PC-3 (cell line): ENCODE results near the gene ARFGAP1. TPM values are rescaled to one million over a fixed set of nuclear protein-coding genes. Genes with fewer than 3 reads are reported as not detected.

ENCODE experiments used
- ATAC-seq: fragments of 200-7000 bp; cut with Tn5 transposase; 2 replicates; pipeline ENCODE4 v1.9.1; 2020; ENCODE audit warnings: mild to moderate bottlenecking, moderate library complexity
- BruUV-seq: library from RNA; stranded (reverse); fragments of 400-500 nt; replicated peaks from 2 replicates; lab custom pipeline; 2021; lab: Mats Ljungman, UMichigan
- CTCF ChIA-PET: fragments of 300-600 bp; sonication (Branson Sonifier 250); formaldehyde crosslinking; loops from one replicate; lab custom pipeline; 2022; ENCODE audit warnings: antibody characterized with exemption; lab: Charles Lee
- POLR2A ChIA-PET: fragments of 300-600 bp; sonication (Branson Sonifier 250); formaldehyde crosslinking; loops from one replicate; lab custom pipeline; 2022; ENCODE audit warnings: antibody characterized with exemption; ENCODE audit not compliant: unreplicated experiment; lab: Charles Lee
- DNase-seq: peaks from one replicate; pipeline ENCODE4 v3.0.0-alpha.2; 2015
- H2AFZ ChIP-seq: fragments of 300-600 bp; sonication (generic); 2 replicates; pipeline ENCODE4 v1.6.0; 2016; ENCODE audit warnings: antibody characterized with exemption, low read length
- H3F3A ChIP-seq: fragments of 300-600 bp; sonication (generic); one replicate; pipeline ENCODE4 v1.6.0; 2017; ENCODE audit warnings: antibody characterized with exemption, low read length, control low read depth, mild to moderate bottlenecking; ENCODE audit not compliant: unreplicated experiment
- H3K27ac ChIP-seq: fragments of 300-600 bp; sonication (generic); 2 replicates; pipeline ENCODE4 v1.5.1; 2016; ENCODE audit warnings: mild to moderate bottlenecking, low read length
- H3K27me3 ChIP-seq: fragments of 300-600 bp; sonication (generic); 2 replicates; pipeline ENCODE4 v1.6.1; 2016; ENCODE audit warnings: low read length, mixed read lengths
- H3K36me3 ChIP-seq: fragments of 300-600 bp; sonication (generic); 2 replicates; pipeline ENCODE4 v1.6.1; 2016; ENCODE audit warnings: low read depth, mixed run types, low read length, mixed read lengths
- H3K4me1 ChIP-seq: fragments of 300-600 bp; sonication (generic); 2 replicates; pipeline ENCODE4 v1.5.1; 2016; ENCODE audit warnings: low read length; ENCODE audit not compliant: insufficient read depth
- H3K4me2 ChIP-seq: fragments of 300-600 bp; sonication (generic); 2 replicates; pipeline ENCODE4 v1.6.0; 2016; ENCODE audit warnings: low read length
- H3K4me3 ChIP-seq: fragments of 300-600 bp; sonication (generic); 2 replicates; pipeline ENCODE4 v1.5.1; 2016; ENCODE audit warnings: mild to moderate bottlenecking, low read length, mixed read lengths
- H3K79me2 ChIP-seq: fragments of 300-600 bp; sonication (generic); 2 replicates; pipeline ENCODE4 v1.6.1; 2017; ENCODE audit warnings: low read length, mixed read lengths
- H3K9ac ChIP-seq: fragments of 300-600 bp; sonication (generic); 2 replicates; pipeline ENCODE4 v1.6.0; 2016; ENCODE audit warnings: mild to moderate bottlenecking, low read length
- H3K9me2 ChIP-seq: fragments of 300-600 bp; sonication (generic); replicated peaks from 2 replicates; pipeline ENCODE4 v1.6.1; 2016; ENCODE audit warnings: mixed run types, low read length, mixed read lengths
- H3K9me3 ChIP-seq: fragments of 300-600 bp; sonication (generic); 2 replicates; pipeline ENCODE4 v1.6.1; 2016; ENCODE audit warnings: low read length, mixed read lengths
- H4K20me1 ChIP-seq: fragments of 300-600 bp; sonication (generic); 2 replicates; pipeline ENCODE4 v1.6.1; 2016; ENCODE audit warnings: low read length, mixed read lengths
- EZH2 ChIP-seq: fragments of 300-600 bp; sonication (generic); IDR thresholded peaks from one replicate; pipeline ENCODE4 v1.6.1; 2017; ENCODE audit warnings: antibody characterized with exemption, mild to moderate bottlenecking, low read length; ENCODE audit not compliant: unreplicated experiment
- EZH2phosphoT487 ChIP-seq: fragments of 300-600 bp; sonication (generic); IDR thresholded peaks from 2 replicates; pipeline ENCODE4 v1.6.1; 2018; ENCODE audit warnings: mild to moderate bottlenecking, antibody characterized with exemption, low read length, borderline replicate concordance
- intact Hi-C: fragments of 100-400 bp; cut with micrococcal nuclease; formaldehyde crosslinking; loops from 2 replicates; pipeline ENCODE4 v1.9.0; 2023
- total RNA-seq: library from RNA; depleted of rRNA; stranded (reverse); fragments of >200 nt; gene quantifications from 2 replicates; pipeline ENCODE4 v1.2.3, GENCODE V29; 2014
- TF ChIP-seq, protein P1 (sequence below): fragments of 300-600 bp; sonication (generic); conservative IDR thresholded peaks from 2 replicates; pipeline ENCODE4 v1.5.1; 2017; ENCODE audit warnings: antibody characterized with exemption, low read depth, mild to moderate bottlenecking, low read length

ARFGAP1 gene
- total RNA-seq, 1 experiment from 2014 or later: 75.6 TPM

DNA sequence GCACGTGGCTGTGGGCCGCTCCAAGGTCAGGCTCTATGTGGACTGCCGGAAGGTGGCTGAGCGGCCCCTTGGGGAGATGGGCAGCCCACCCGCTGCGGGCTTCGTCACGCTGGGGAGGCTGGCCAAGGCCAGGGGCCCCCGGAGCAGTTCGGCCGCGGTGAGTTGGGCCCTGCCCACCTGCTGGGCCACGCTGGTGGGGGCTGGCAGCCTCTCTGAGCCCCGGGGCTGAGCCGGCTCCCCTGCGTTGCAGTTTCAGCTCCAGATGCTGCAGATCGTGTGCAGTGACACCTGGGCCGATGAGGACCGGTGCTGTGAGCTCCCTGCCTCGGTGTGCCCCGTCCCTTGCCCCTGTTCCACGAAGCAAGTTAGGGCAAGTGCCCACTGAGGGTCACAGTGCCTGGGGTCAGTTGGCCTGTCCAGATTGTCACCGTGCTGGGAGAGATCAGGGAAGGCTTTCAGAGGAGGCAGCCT is 47.5 kb downstream of the ARFGAP1 start:
- POLR2A ChIA-PET: no interaction called here
- H3K27ac ChIP-seq: no peak overlapping the region
- H3K9me2 ChIP-seq: no peaks in the 10 kb centered on the region
- H3K79me2 ChIP-seq: no peaks in the 10 kb centered on the region
- no TSS peak for BruUV-seq
- H4K20me1 ChIP-seq: no peaks in the 10 kb centered on the region
- no peak overlapping the region for H3K9ac ChIP-seq
- DNase-seq (no peak), ATAC-seq (no peak)
- TF ChIP-seq EZH2phosphoT487: no peak
- TF ChIP-seq EZH2: no peak
- TF ChIP-seq, protein P1, sequence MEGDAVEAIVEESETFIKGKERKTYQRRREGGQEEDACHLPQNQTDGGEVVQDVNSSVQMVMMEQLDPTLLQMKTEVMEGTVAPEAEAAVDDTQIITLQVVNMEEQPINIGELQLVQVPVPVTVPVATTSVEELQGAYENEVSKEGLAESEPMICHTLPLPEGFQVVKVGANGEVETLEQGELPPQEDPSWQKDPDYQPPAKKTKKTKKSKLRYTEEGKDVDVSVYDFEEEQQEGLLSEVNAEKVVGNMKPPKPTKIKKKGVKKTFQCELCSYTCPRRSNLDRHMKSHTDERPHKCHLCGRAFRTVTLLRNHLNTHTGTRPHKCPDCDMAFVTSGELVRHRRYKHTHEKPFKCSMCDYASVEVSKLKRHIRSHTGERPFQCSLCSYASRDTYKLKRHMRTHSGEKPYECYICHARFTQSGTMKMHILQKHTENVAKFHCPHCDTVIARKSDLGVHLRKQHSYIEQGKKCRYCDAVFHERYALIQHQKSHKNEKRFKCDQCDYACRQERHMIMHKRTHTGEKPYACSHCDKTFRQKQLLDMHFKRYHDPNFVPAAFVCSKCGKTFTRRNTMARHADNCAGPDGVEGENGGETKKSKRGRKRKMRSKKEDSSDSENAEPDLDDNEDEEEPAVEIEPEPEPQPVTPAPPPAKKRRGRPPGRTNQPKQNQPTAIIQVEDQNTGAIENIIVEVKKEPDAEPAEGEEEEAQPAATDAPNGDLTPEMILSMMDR: no peak
- no peak overlapping the region for H2AFZ ChIP-seq
- H3K27me3 ChIP-seq: peaks cover 20% of the 10 kb centered on the region; the same call in 1 of the 2 replicates
- H3K9me3 ChIP-seq: no peaks in the 10 kb centered on the region
- no peaks in the 10 kb centered on the region for H3K36me3 ChIP-seq
- no peak overlapping the region for H3K4me2 ChIP-seq
- intact Hi-C loops: no loop called here
- H3K4me1 ChIP-seq: no peaks in the 10 kb centered on the region
- no peaks in the 10 kb centered on the region for H3F3A ChIP-seq
- no peak overlapping the region for H3K4me3 ChIP-seq
- CTCF ChIA-PET: no interaction called here

DNA sequence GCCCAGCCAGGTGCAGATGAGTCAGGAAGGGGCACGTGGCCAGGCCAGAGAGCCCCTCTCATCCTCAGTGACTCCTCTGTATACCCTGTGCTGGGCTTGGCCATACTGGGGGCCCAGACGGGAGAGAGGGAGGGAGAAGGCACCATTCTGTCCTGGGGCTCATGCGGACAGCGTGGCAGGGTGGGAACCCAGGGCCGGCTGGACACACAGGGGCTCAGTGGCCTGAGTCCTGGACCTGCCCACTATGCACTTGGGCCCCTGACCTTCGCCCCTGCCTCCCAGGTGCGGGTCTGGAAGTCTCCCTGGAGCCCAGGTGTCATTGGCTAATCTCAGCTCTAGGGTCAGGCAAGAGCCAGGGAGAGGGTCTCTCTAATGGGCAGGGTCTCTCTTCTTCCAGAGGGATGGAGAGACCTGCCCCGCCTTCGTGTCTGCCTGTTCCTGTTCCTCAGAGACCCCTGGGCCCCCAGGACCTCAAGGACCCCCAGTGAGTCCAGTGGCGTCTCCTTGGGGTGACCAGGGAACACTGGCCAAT is 48.1 kb downstream of the ARFGAP1 start:
- Histone ChIP-seq H3K4me1 (no peaks in the 10 kb centered on the region), H3F3A (no peaks in the 10 kb centered on the region), H3K9me2 (no peaks in the 10 kb centered on the region), H3K36me3 (no peaks in the 10 kb centered on the region), H3K9ac (no peak overlapping the region), H3K4me3 (no peak overlapping the region), H3K27ac (no peak overlapping the region), H2AFZ (no peak overlapping the region), H4K20me1 (no peaks in the 10 kb centered on the region), H3K9me3 (no peaks in the 10 kb centered on the region), H3K4me2 (no peak overlapping the region), H3K27me3 (peaks cover 20% of the 10 kb centered on the region; the same call in 1 of the 2 replicates), H3K79me2 (no peaks in the 10 kb centered on the region)
- ATAC-seq (no peak), DNase-seq (no peak)
- no TSS peak for BruUV-seq
- ChIA-PET POLR2A (interaction anchor here (0.5 kb wide), 1 partner anchor 216 kb away, joined by 3 read pairs; no protein-coding TSS in a partner anchor), CTCF (interaction anchor here (0.6 kb wide), 1 partner anchor 99 kb away, joined by 4 read pairs; no protein-coding TSS in a partner anchor)
- TF ChIP-seq, protein P1: no peak
- TF ChIP-seq EZH2phosphoT487 (no peak), EZH2 (no peak)
- intact Hi-C loops: no loop called here

DNA sequence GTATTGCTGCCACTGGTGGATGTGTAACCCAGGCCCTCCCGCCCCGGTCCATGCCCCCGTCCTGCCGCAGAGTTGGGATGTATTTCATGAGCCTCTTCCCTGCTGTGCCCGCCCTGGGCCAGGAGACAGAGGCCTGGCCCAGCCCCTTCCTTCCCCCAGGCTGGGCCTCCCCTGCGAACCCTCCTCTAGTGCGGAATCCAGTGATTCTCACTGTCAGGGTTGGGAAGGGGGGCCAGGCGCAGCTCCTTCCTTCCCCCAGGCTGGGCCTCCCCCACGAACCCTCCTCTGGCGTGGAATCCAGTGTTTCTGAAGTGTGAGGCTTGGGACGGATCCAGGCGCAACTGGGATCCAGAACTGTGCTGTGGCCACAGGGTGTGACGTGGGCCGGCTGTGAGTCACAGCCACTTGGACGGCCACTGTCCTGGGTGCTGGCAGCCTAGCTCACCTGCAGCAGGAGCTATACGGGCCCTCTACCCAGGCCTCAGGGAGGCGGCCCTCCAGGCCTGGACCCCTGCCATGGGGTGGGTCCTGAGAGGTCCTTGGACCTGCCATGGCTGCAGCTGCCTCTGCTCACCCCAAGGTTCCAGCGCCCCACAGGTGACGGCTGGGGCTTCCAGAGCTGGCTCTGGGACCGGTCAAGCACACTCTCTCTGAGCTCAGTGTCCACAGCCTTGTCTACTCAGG is 48.7 kb downstream of the ARFGAP1 start:
- intact Hi-C loops: no loop called here
- ATAC-seq: peak; percentile 96
- no TSS peak for BruUV-seq

More for the DNA sequence above, 48.7 kb downstream of the ARFGAP1 start:
- no peak overlapping the region for H3K9ac ChIP-seq
- no peaks in the 10 kb centered on the region for H3F3A ChIP-seq
- no peaks in the 10 kb centered on the region for H3K9me2 ChIP-seq
- H3K27me3 ChIP-seq: peaks cover 20% of the 10 kb centered on the region; the same call in 1 of the 2 replicates
- H3K4me2 ChIP-seq: no peak overlapping the region
- POLR2A ChIA-PET: interaction anchor here (0.5 kb wide), 1 partner anchor 215 kb away, joined by 3 read pairs; no protein-coding TSS in a partner anchor
- H3K36me3 ChIP-seq: no peaks in the 10 kb centered on the region
- no peak for TF ChIP-seq EZH2phosphoT487
- no peak for TF ChIP-seq EZH2
- TF ChIP-seq, protein P1: no peak
- H3K4me3 ChIP-seq: no peak overlapping the region
- H3K79me2 ChIP-seq: no peaks in the 10 kb centered on the region
- no peak overlapping the region for H3K27ac ChIP-seq
- H3K9me3 ChIP-seq: no peaks in the 10 kb centered on the region
- no peak overlapping the region for H2AFZ ChIP-seq
- no peaks in the 10 kb centered on the region for H4K20me1 ChIP-seq
- H3K4me1 ChIP-seq: no peaks in the 10 kb centered on the region
- DNase-seq: peak; percentile 46
- CTCF ChIA-PET: interaction anchor here (0.6 to 1.0 kb wide), 2 partner anchors 12 to 99 kb away, joined by 4 read pairs; no protein-coding TSS in a partner anchor
